ENCODE measurements around the gene ANKRD50. TPM values are rescaled to one million over a fixed set of nuclear protein-coding genes. Genes with fewer than 3 reads are reported as not detected.
A peak's percentile ranks its signal among the peaks of the same experiment; 100 is the strongest.

The ANKRD50 gene
- total RNA-seq, 2 experiments from 2014 or later: 0.27 to 0.36 TPM

DNA sequence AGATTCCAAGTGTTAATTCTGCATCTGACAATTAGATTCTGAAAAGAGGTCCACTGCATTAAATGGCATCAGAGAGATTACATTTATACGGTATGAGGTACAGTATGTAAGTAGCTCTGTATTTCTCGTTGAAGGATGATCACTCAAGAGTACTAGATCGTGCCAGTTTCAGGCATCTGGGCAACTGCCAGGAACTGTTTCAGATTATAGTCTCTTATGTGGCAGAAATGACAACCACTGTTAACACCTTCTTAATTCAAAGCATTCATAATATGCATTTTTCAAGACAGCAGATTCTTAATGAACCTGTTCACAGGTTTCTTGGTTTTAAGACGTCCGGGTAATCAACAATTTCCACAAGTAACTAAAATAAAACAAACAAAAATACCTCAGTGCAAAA is 1.6 kb downstream of the ANKRD50 start:
- no peak overlapping the region for H3K27ac Mint-ChIP-seq
- H3K9me3 Mint-ChIP-seq: no peaks in the 10 kb centered on the region
- ATAC-seq (ENCODE audit: poor library complexity): no peak
- H3K36me3 Mint-ChIP-seq (ENCODE audit: low read depth): no peaks in the 10 kb centered on the region
- Histone ChIP-seq H3K27me3 (ENCODE audit: control insufficient read depth in 1 of 2, insufficient read depth in 2 of 2, low read length in 2 of 2) (peaks cover 0 to 8% of the 10 kb centered on the region in 2 experiments), H3K4me1 (ENCODE audit: insufficient read depth, low read length) (peaks cover 16% of the 10 kb centered on the region), H3K9me3 (ENCODE audit: control insufficient read depth in 1 of 2, insufficient read depth in 1 of 2, low read length in 2 of 2) (peaks cover 0 to 5% of the 10 kb centered on the region in 2 experiments), H3K4me3 (ENCODE audit: low read length) (peak overlapping the region; percentile 61), H3K27ac (ENCODE audit: low read depth in 1 of 2, low read length in 2 of 2) (no peak overlapping the region), H3K36me3 (ENCODE audit: insufficient read depth, low read length) (no peaks in the 10 kb centered on the region)
- intact Hi-C loops (cut with DNase I, micrococcal nuclease): loop anchor here (10.0 kb wide), 2 partner anchors 1316 to 1326 kb away; partner anchors contain the start of gene SPRY1 (in 1 of the 2)
- no peak overlapping the region for H3K4me3 Mint-ChIP-seq
- POLR2A ChIA-PET: no interaction called here
- TF ChIP-seq, protein P1, sequence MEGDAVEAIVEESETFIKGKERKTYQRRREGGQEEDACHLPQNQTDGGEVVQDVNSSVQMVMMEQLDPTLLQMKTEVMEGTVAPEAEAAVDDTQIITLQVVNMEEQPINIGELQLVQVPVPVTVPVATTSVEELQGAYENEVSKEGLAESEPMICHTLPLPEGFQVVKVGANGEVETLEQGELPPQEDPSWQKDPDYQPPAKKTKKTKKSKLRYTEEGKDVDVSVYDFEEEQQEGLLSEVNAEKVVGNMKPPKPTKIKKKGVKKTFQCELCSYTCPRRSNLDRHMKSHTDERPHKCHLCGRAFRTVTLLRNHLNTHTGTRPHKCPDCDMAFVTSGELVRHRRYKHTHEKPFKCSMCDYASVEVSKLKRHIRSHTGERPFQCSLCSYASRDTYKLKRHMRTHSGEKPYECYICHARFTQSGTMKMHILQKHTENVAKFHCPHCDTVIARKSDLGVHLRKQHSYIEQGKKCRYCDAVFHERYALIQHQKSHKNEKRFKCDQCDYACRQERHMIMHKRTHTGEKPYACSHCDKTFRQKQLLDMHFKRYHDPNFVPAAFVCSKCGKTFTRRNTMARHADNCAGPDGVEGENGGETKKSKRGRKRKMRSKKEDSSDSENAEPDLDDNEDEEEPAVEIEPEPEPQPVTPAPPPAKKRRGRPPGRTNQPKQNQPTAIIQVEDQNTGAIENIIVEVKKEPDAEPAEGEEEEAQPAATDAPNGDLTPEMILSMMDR (IDR thresholded peaks at IDR 0.05): no peak
- no peak for DNase-seq
- CTCF ChIA-PET: no interaction called here
- H3K4me1 Mint-ChIP-seq (ENCODE audit: low read depth): peaks cover 8% of the 10 kb centered on the region
- no peaks in the 10 kb centered on the region for H3K27me3 Mint-ChIP-seq

DNA sequence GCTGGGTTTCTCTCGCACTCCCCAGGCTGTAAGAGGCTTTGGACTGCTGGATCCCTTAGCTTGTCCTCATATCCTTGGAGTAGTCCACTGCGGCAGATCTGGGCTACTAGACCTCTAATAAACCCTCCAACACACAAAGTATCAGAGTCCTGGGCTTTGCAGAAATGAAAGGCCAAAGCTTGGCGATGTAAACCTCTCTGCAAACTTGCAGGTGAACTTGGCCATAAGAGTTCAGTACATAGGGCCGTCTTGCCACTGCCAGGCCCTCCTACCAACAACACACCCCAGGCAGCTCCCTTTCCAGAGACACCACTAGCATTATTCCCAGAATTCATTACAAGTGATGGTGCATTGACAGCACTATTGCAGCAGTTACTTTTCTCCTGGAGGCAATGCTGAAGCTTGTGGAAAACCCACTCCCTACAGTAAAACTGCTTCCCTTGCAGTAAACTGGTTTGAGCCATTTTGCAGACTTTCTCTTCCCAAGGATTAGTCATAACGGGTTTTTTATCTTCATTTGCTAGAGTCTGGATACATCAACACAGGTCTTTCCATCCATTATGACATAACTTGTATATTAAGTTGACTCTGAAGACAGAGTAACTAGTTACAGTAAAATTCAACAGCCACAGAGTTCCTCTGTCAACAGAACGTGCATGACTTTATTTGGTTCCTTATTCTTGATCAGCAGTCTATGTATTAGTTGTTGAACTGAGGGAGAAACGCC is 2.4 kb downstream of the ANKRD50 start:
- ATAC-seq (ENCODE audit: poor library complexity) (no peak), DNase-seq (peak in 1 of 14 experiments; percentile 4)
- Histone ChIP-seq H3K27ac (ENCODE audit: low read depth in 1 of 2, low read length in 2 of 2) (no peak overlapping the region), H3K36me3 (ENCODE audit: insufficient read depth, low read length) (no peaks in the 10 kb centered on the region), H3K9me3 (ENCODE audit: control insufficient read depth in 1 of 2, insufficient read depth in 1 of 2, low read length in 2 of 2) (peaks cover 0 to 5% of the 10 kb centered on the region in 2 experiments), H3K4me3 (ENCODE audit: low read length) (no peak overlapping the region), H3K4me1 (ENCODE audit: insufficient read depth, low read length) (peaks cover 16% of the 10 kb centered on the region), H3K27me3 (ENCODE audit: control insufficient read depth in 1 of 2, insufficient read depth in 2 of 2, low read length in 2 of 2) (peaks cover 0 to 8% of the 10 kb centered on the region in 2 experiments)
- H3K9me3 Mint-ChIP-seq: no peaks in the 10 kb centered on the region
- ChIA-PET CTCF (no interaction called here), POLR2A (no interaction called here)
- H3K36me3 Mint-ChIP-seq (ENCODE audit: low read depth): no peaks in the 10 kb centered on the region
- H3K4me1 Mint-ChIP-seq (ENCODE audit: low read depth): peaks cover 8% of the 10 kb centered on the region
- H3K27me3 Mint-ChIP-seq: no peaks in the 10 kb centered on the region
- TF ChIP-seq, protein P1 (IDR thresholded peaks at IDR 0.05): no peak
- H3K27ac Mint-ChIP-seq: no peak overlapping the region
- H3K4me3 Mint-ChIP-seq: no peak overlapping the region
- intact Hi-C loops (cut with DNase I, micrococcal nuclease): loop anchor here (10.0 kb wide), 2 partner anchors 1315 to 1325 kb away; partner anchors contain the start of gene SPRY1 (in 1 of the 2)

DNA sequence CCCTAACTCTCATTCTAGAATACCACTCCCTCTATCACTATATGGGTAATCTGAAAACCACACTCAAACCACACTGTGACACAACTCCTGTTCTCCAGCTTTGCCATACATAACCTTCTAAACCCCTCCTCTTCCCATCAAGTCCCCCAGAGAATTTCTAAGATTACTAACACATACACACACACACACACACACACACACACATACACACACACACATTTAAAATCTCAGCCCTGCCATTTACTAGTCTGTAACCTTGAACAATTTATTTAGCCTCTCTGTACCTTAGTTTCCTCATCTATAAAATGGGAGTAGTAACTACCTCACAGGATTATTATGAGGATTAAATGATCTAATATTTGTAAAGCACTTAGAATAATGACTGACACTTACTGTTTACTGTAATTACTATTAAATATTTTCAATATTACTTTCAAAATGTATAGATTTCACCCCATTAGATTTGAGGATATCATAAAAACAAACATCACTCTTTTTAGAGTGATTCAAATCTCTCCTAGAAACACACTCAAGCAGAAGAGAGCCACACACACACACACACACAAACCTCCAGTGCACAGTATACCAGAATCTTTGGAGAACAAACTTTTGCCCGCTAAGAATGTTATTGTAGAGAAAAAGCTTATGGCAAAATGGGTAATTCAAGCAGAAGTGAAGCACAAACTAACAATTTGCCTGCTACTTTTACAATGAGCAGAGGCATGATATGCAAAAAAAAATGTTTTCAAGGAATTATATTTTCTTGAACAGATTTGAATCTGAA is 3.8 kb downstream of the ANKRD50 start:
- Histone ChIP-seq H3K27me3 (ENCODE audit: control insufficient read depth in 1 of 2, insufficient read depth in 2 of 2, low read length in 2 of 2) (peaks cover 0 to 8% of the 10 kb centered on the region in 2 experiments), H3K4me1 (ENCODE audit: insufficient read depth, low read length) (peaks cover 16% of the 10 kb centered on the region), H3K4me3 (ENCODE audit: low read length) (no peak overlapping the region), H3K36me3 (ENCODE audit: insufficient read depth, low read length) (no peaks in the 10 kb centered on the region), H3K27ac (ENCODE audit: low read depth in 1 of 2, low read length in 2 of 2) (no peak overlapping the region), H3K9me3 (ENCODE audit: control insufficient read depth in 1 of 2, insufficient read depth in 1 of 2, low read length in 2 of 2) (peaks cover 0 to 5% of the 10 kb centered on the region in 2 experiments)
- CTCF ChIA-PET: no interaction called here
- intact Hi-C loops (cut with DNase I, micrococcal nuclease): no loop called here
- Mint-ChIP-seq H3K27ac (no peak overlapping the region), H3K9me3 (no peaks in the 10 kb centered on the region), H3K27me3 (no peaks in the 10 kb centered on the region), H3K36me3 (ENCODE audit: low read depth) (no peaks in the 10 kb centered on the region), H3K4me3 (no peak overlapping the region), H3K4me1 (ENCODE audit: low read depth) (peaks cover 8% of the 10 kb centered on the region)
- POLR2A ChIA-PET: no interaction called here
- DNase-seq (no peak), ATAC-seq (ENCODE audit: poor library complexity) (no peak)
- TF ChIP-seq, protein P1 (IDR thresholded peaks at IDR 0.05): no peak

All from CD4-positive, alpha-beta T cell (primary cell).